Skin of body (tissue), 2 donors: ENCODE measurements around the gene C11orf91. TPM values are rescaled to one million over a fixed set of nuclear protein-coding genes. Genes with fewer than 3 reads are reported as not detected.
"Not testable (repeated sequence)": the region's sequence is repeated elsewhere in the genome, so short reads cannot be mapped to it uniquely, and the experiment has no call there.

ENCODE experiments used
- DNase-seq: peaks from one replicate; lab custom pipeline; 2025; lab: John Stamatoyannopoulos, UW
- total RNA-seq: library from RNA; depleted of rRNA; stranded (reverse); fragments of >200 nt; gene quantifications from one replicate; pipeline ENCODE4 v1.2.3, GENCODE V29; 2014

The C11orf91 gene
- total RNA-seq, 1 donor from 2014 or later: not detected

GRCh38 chr11:33670250-33671011 lies 30.2 kb downstream of the C11orf91 start:
- no peak for DNase-seq

- no peak for DNase-seq
These were observed 30.9 kb downstream of the C11orf91 start for GRCh38 chr11:33669598-33670249.

GRCh38 chr11:33668951-33669596 lies 31.6 kb downstream of the C11orf91 start:
- no peak for DNase-seq

- DNase-seq: no peak
These were observed 32.2 kb downstream of the C11orf91 start for GRCh38 chr11:33668468-33668825.

GRCh38 chr11:33667819-33668467 lies 32.7 kb downstream of the C11orf91 start:
- DNase-seq: no peak

- no peak for DNase-seq
These were observed 35.1 kb downstream of the C11orf91 start for GRCh38 chr11:33665350-33666106.

- no peak for DNase-seq
These were observed 35.8 kb downstream of the C11orf91 start for GRCh38 chr11:33664827-33665226.

- DNase-seq: no peak
These were observed 36.5 kb downstream of the C11orf91 start for GRCh38 chr11:33664166-33664565.

GRCh38 chr11:33663121-33663520 lies 37.5 kb downstream of the C11orf91 start:
- no peak for DNase-seq

GRCh38 chr11:33661526-33661925 lies 39.1 kb downstream of the C11orf91 start:
- not testable (repeated sequence) for DNase-seq

- no peak for DNase-seq
These were observed 39.7 kb downstream of the C11orf91 start for GRCh38 chr11:33660962-33661361.

- no peak for DNase-seq
These were observed 41.1 kb downstream of the C11orf91 start for GRCh38 chr11:33659370-33660139.

GRCh38 chr11:33658195-33658900 lies 42.3 kb downstream of the C11orf91 start:
- no peak for DNase-seq

- DNase-seq: no peak
These were observed 42.9 kb downstream of the C11orf91 start for GRCh38 chr11:33657757-33658156.

- DNase-seq: no peak
These were observed 43.9 kb downstream of the C11orf91 start for GRCh38 chr11:33656768-33657167.

GRCh38 chr11:33655842-33656600 lies 44.6 kb downstream of the C11orf91 start:
- no peak for DNase-seq

- DNase-seq: no peak
These were observed 46.0 kb downstream of the C11orf91 start for GRCh38 chr11:33654594-33654993.

GRCh38 chr11:33652930-33653329 lies 47.7 kb downstream of the C11orf91 start:
- no peak for DNase-seq

GRCh38 chr11:33652431-33652830 lies 48.2 kb downstream of the C11orf91 start:
- DNase-seq: no peak
